ENCODE measurements around the gene PTPN22.

Gene PTPN22

GRCh38 chr1:113802367-113803007 lies 69.0 kb downstream of the PTPN22 start:
- DNase-seq (ENCODE audit: low read depth, low spot score) = no peak

GRCh38 chr1:113800487-113800886 lies 71.0 kb downstream of the PTPN22 start:
- no peak for DNase-seq (ENCODE audit: low read depth, low spot score)

- no peak for DNase-seq (ENCODE audit: low read depth, low spot score)
These were observed 74.0 kb downstream of the PTPN22 start for GRCh38 chr1:113797472-113797871.

- DNase-seq (ENCODE audit: low read depth, low spot score) = no peak
These were observed 77.4 kb downstream of the PTPN22 start for GRCh38 chr1:113793878-113794834.

- DNase-seq (ENCODE audit: low read depth, low spot score) = no peak
These were observed 78.5 kb downstream of the PTPN22 start for GRCh38 chr1:113792986-113793385.

GRCh38 chr1:113792471-113792870 lies 79.0 kb downstream of the PTPN22 start:
- no peak for DNase-seq (ENCODE audit: low read depth, low spot score)

- no peak for DNase-seq (ENCODE audit: low read depth, low spot score)
These were observed 82.7 kb downstream of the PTPN22 start for GRCh38 chr1:113788802-113789201.

- DNase-seq (ENCODE audit: low read depth, low spot score) = no peak
These were observed 83.8 kb downstream of the PTPN22 start for GRCh38 chr1:113787663-113788062.

GRCh38 chr1:113786069-113786468 lies 85.4 kb downstream of the PTPN22 start:
- DNase-seq (ENCODE audit: low read depth, low spot score) = no peak

- DNase-seq (ENCODE audit: low read depth, low spot score) = no peak
These were observed 87.3 kb downstream of the PTPN22 start for GRCh38 chr1:113784104-113784779.

- no peak for DNase-seq (ENCODE audit: low read depth, low spot score)
These were observed 88.0 kb downstream of the PTPN22 start for GRCh38 chr1:113783254-113784103.

GRCh38 chr1:113782406-113782805 lies 89.1 kb downstream of the PTPN22 start:
- DNase-seq (ENCODE audit: low read depth, low spot score) = no peak

- no peak for DNase-seq (ENCODE audit: low read depth, low spot score)
These were observed 91.0 kb downstream of the PTPN22 start for GRCh38 chr1:113780374-113781146.

GRCh38 chr1:113779542-113779941 lies 92.0 kb downstream of the PTPN22 start:
- DNase-seq (ENCODE audit: low read depth, low spot score) = no peak

GRCh38 chr1:113777561-113777960 lies 94.0 kb downstream of the PTPN22 start:
- no peak for DNase-seq (ENCODE audit: low read depth, low spot score)

- DNase-seq (ENCODE audit: low read depth, low spot score) = no peak
These were observed 101.5 kb downstream of the PTPN22 start for GRCh38 chr1:113770031-113770430.

GRCh38 chr1:113769601-113769970 lies 101.9 kb downstream of the PTPN22 start:
- no peak for DNase-seq (ENCODE audit: low read depth, low spot score)

- DNase-seq (ENCODE audit: low read depth, low spot score) = no peak
These were observed 102.5 kb downstream of the PTPN22 start for GRCh38 chr1:113768916-113769600.

GRCh38 chr1:113765306-113766230 lies 105.9 kb downstream of the PTPN22 start:
- no peak for DNase-seq (ENCODE audit: low read depth, low spot score)

Measured in smooth muscle cell of the brain vasculature (primary cell).